Fibroblast of lung (primary cell): Measurements from ENCODE around the gene LDLRAD4. TPM values are rescaled to one million over a fixed set of nuclear protein-coding genes. Genes with fewer than 3 reads are reported as not detected.

Source experiments
- DNase-seq, 2 donors: peaks; one replicate each; pipeline versions ENCODE4 v3.0.0 to v3.0.0-alpha.2; 2010; ENCODE audit warnings: low read depth in 2 of 2
- H2AFZ ChIP-seq: 2 replicates; pipeline ENCODE4 v1.5.1; 2012; ENCODE audit warnings: low read length, control low read depth, inconsistent platforms
- H3K27ac ChIP-seq: 2 replicates; pipeline ENCODE4 v1.5.1; 2011; ENCODE audit warnings: low read length, control low read depth; ENCODE audit not compliant: insufficient read depth
- H3K27me3 ChIP-seq: 2 replicates; pipeline ENCODE4 v1.5.1; 2011; ENCODE audit warnings: mild to moderate bottlenecking, low read length; ENCODE audit not compliant: control insufficient read depth, insufficient read depth
- H3K36me3 ChIP-seq: 2 replicates; pipeline ENCODE4 v1.5.1; 2011; ENCODE audit warnings: low read length; ENCODE audit not compliant: control insufficient read depth, insufficient read depth
- H3K4me1 ChIP-seq: 2 replicates; pipeline ENCODE4 v1.5.1; 2011; ENCODE audit warnings: low read length; ENCODE audit not compliant: control insufficient read depth, insufficient read depth; ENCODE audit errors: extremely low read depth
- H3K4me2 ChIP-seq: 2 replicates; pipeline ENCODE4 v1.5.1; 2011; ENCODE audit warnings: low read length, control low read depth; ENCODE audit not compliant: insufficient read depth; ENCODE audit errors: extremely low read depth
- H3K4me3 ChIP-seq, 4 experiments: fragments of 200-600 bp in 1 of 4; sonication (generic) in 1 of 4; replicated peaks in 1 of 4; 2 replicates each; pipeline ENCODE4 v1.5.1; 2011 to 2016; ENCODE audit warnings: low read length in 4 of 4, low read depth in 3 of 4, mild to moderate bottlenecking in 3 of 4, control low read depth in 2 of 4, inconsistent platforms in 1 of 4, mixed read lengths in 1 of 4; ENCODE audit not compliant: insufficient read depth in 1 of 4; ENCODE audit errors: control extremely low read depth in 1 of 4
- H3K79me2 ChIP-seq: 2 replicates; pipeline ENCODE4 v1.5.1; 2012; ENCODE audit warnings: mild to moderate bottlenecking, low read length, inconsistent platforms; ENCODE audit not compliant: control insufficient read depth, insufficient read depth
- H3K9ac ChIP-seq: 2 replicates; pipeline ENCODE4 v1.5.1; 2011; ENCODE audit warnings: mild to moderate bottlenecking, low read length, control low read depth; ENCODE audit not compliant: insufficient read depth
- H3K9me3 ChIP-seq: 2 replicates; pipeline ENCODE4 v1.5.1; 2012; ENCODE audit warnings: low read depth, low read length; ENCODE audit not compliant: control insufficient read depth, insufficient read depth
- H4K20me1 ChIP-seq: 2 replicates; pipeline ENCODE4 v1.5.1; 2011; ENCODE audit warnings: low read length; ENCODE audit not compliant: control insufficient read depth, insufficient read depth; ENCODE audit errors: extremely low read depth
- CTCF ChIP-seq, 2 donors: IDR thresholded peaks in 1 of 2; conservative IDR thresholded peaks in 1 of 2; 1 replicate in 1 of 2; 2 replicates in 1 of 2; pipeline ENCODE4 v1.5.1; 2011 to 2012; ENCODE audit warnings: low read length in 2 of 2, control low read depth in 1 of 2, inconsistent platforms in 1 of 2, low read depth in 1 of 2, mild to moderate bottlenecking in 1 of 2
- EZH2 ChIP-seq: IDR thresholded peaks from 2 replicates; pipeline ENCODE4 v1.5.1; 2012; ENCODE audit warnings: low read length, control low read depth, mild to moderate bottlenecking; ENCODE audit errors: missing control alignments
- polyA plus RNA-seq, 2 donors: library from polyadenylated mRNA; depleted of rRNA in 1 of 2; stranded (reverse) in 1 of 2; unstranded in 1 of 2; fragments of >200 nt; gene quantifications; 2 replicates each; pipeline ENCODE4 v1.2.1, GENCODE V29; 2011 to 2012; ENCODE audit warnings: missing spikeins in 1 of 2
- total RNA-seq: library from RNA; depleted of rRNA; stranded (reverse); fragments of >200 nt; gene quantifications from 2 replicates; pipeline ENCODE4 v1.2.1, GENCODE V29; 2014

Gene LDLRAD4
- total and polyA plus RNA-seq, 2 donors (not counting 1 experiment from before 2014, with no cell fraction given) = not detected

DNA sequence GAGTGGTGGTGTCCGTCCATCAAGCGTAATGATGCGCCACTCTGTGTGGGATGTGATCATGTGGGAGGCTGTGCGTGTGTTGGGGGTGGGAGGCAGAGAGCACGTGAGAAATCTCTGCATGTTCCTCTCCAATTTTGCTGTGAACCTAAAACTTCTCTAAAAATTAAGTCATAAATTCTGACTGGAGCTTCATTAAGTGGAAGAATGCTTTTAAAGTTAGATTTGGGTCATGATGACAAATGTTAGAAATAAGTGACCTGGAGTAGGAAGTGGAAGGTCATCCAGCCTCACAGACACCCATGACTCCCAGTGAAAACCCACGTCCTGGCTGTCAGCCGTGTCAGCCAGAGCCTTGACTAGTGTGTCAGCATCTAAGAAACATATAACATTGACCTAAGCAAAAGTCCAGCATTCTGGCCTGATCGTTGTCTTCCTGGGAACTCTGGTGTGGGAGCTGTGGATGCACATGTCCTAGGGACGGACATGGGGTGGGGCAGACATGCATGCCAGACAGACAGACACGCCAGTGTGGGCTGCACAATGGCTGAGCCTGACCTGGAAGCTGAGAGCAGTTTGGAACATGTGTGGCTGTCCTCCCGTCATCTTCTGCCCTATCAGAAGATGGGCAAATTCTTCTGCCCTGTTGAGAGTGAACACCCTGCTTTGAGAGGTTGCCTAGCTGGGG lies 262.2 kb downstream of the LDLRAD4 start:
- TF ChIP-seq CTCF (conservative IDR thresholded peaks at IDR 0.05 in 1 of 2, IDR thresholded peaks at IDR 0.05 in 1 of 2; ENCODE audit: low read depth in 1 of 2, low read length in 2 of 2) (no peak), EZH2 (no peak)
- H3K27ac ChIP-seq = no peak overlapping the region
- no peaks in the 10 kb centered on the region for H3K36me3 ChIP-seq
- no peak overlapping the region for H2AFZ ChIP-seq
- H3K9me3 ChIP-seq = no peaks in the 10 kb centered on the region
- H3K9ac ChIP-seq = no peak overlapping the region
- no peaks in the 10 kb centered on the region for H4K20me1 ChIP-seq
- no peaks in the 10 kb centered on the region for H3K4me1 ChIP-seq
- no peak overlapping the region for H3K4me3 ChIP-seq
- DNase-seq = no peak
- no peaks in the 10 kb centered on the region for H3K79me2 ChIP-seq
- H3K4me2 ChIP-seq = no peak overlapping the region
- H3K27me3 ChIP-seq = no peaks in the 10 kb centered on the region

DNA sequence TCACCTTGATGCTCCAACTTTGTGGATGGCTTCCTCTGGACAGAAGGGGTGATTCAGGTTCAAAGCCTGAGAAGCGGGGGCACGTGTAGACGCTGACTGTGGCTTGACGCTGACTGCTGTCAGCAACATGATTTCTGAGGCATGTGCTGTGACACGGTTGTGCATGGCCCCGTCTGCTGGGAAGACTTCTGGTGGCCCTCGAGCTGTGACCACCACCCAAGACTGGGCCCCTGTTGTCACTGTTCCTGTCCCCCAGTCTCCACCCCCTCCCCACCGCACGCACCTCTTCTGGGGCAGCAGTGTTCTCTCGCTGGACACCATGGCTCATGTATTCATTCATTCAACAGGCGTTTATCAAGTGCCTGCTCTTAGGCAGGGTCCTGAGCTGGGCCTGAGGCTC lies 262.8 kb downstream of the LDLRAD4 start:
- TF ChIP-seq EZH2 (no peak), CTCF (conservative IDR thresholded peaks at IDR 0.05 in 1 of 2, IDR thresholded peaks at IDR 0.05 in 1 of 2; ENCODE audit: low read depth in 1 of 2, low read length in 2 of 2) (no peak)
- H3K27ac ChIP-seq = no peak overlapping the region
- no peaks in the 10 kb centered on the region for H3K27me3 ChIP-seq
- no peak overlapping the region for H3K4me2 ChIP-seq
- no peak overlapping the region for H3K9ac ChIP-seq
- H3K9me3 ChIP-seq = no peaks in the 10 kb centered on the region
- no peaks in the 10 kb centered on the region for H4K20me1 ChIP-seq
- no peaks in the 10 kb centered on the region for H3K79me2 ChIP-seq
- H3K4me1 ChIP-seq = no peaks in the 10 kb centered on the region
- no peaks in the 10 kb centered on the region for H3K36me3 ChIP-seq
- H2AFZ ChIP-seq = no peak overlapping the region
- H3K4me3 ChIP-seq = no peak overlapping the region
- DNase-seq = no peak

GRCh38 chr18:13481820-13482617 lies 263.5 kb downstream of the LDLRAD4 start:
- H4K20me1 ChIP-seq = no peaks in the 10 kb centered on the region
- H3K4me1 ChIP-seq = no peaks in the 10 kb centered on the region
- TF ChIP-seq EZH2 (no peak), CTCF (conservative IDR thresholded peaks at IDR 0.05 in 1 of 2, IDR thresholded peaks at IDR 0.05 in 1 of 2; ENCODE audit: low read depth in 1 of 2, low read length in 2 of 2) (no peak)
- H3K9ac ChIP-seq = no peak overlapping the region
- no peaks in the 10 kb centered on the region for H3K9me3 ChIP-seq
- H3K27me3 ChIP-seq = no peaks in the 10 kb centered on the region
- no peak overlapping the region for H2AFZ ChIP-seq
- H3K79me2 ChIP-seq = no peaks in the 10 kb centered on the region
- DNase-seq = no peak
- H3K36me3 ChIP-seq = no peaks in the 10 kb centered on the region
- no peak overlapping the region for H3K4me2 ChIP-seq
- H3K4me3 ChIP-seq = no peak overlapping the region
- no peak overlapping the region for H3K27ac ChIP-seq
